HL-60 (cell line): ENCODE results near the gene TFF3.

ENCODE experiments used
- DNase-seq, 2 experiments: peaks; one replicate each; pipeline ENCODE4 v3.0.0-alpha.2; 2010 to 2020; ENCODE audit warnings: low read depth in 1 of 2, low spot score in 1 of 2
- H3K27ac ChIP-seq: fragments of 250-450 bp; sonication (Bioruptor Pico); replicated peaks from 2 replicates; pipeline ENCODE4 v1.5.1; 2020; ENCODE audit warnings: mild to moderate bottlenecking, moderate library complexity
- H3K27me3 ChIP-seq: fragments of 250-450 bp; sonication (Bioruptor Pico); 2 replicates; pipeline ENCODE4 v1.5.1; 2021; ENCODE audit warnings: mild to moderate bottlenecking, moderate library complexity; ENCODE audit not compliant: insufficient read depth, poor library complexity, severe bottlenecking
- H3K4me3 ChIP-seq: replicated peaks from 2 replicates; pipeline ENCODE4 v1.5.1; 2011; ENCODE audit warnings: mild to moderate bottlenecking, control low read depth, low read length; ENCODE audit not compliant: insufficient read depth
- GABPA ChIP-seq: IDR thresholded peaks from 2 replicates; pipeline ENCODE4 v1.6.1; 2012; ENCODE audit warnings: low read depth
- POLR2AphosphoS5 ChIP-seq: IDR thresholded peaks from 2 replicates; pipeline ENCODE4 v1.6.1; 2012; ENCODE audit warnings: low read depth
- SPI1 ChIP-seq: IDR thresholded peaks from 2 replicates; pipeline ENCODE4 v1.6.1; 2012; ENCODE audit warnings: low read depth, mild to moderate bottlenecking, borderline replicate concordance
- TF ChIP-seq, protein P1 (sequence below): IDR thresholded peaks from one replicate; pipeline ENCODE4 v1.5.1; 2011; ENCODE audit warnings: low read length, control low read depth, inconsistent platforms; ENCODE audit not compliant: insufficient read depth
- TF ChIP-seq, protein P2 (sequence below): IDR thresholded peaks from 2 replicates; pipeline ENCODE4 v1.6.1; 2012; ENCODE audit warnings: low read depth; ENCODE audit not compliant: insufficient replicate concordance

TFF3 gene

DNA sequence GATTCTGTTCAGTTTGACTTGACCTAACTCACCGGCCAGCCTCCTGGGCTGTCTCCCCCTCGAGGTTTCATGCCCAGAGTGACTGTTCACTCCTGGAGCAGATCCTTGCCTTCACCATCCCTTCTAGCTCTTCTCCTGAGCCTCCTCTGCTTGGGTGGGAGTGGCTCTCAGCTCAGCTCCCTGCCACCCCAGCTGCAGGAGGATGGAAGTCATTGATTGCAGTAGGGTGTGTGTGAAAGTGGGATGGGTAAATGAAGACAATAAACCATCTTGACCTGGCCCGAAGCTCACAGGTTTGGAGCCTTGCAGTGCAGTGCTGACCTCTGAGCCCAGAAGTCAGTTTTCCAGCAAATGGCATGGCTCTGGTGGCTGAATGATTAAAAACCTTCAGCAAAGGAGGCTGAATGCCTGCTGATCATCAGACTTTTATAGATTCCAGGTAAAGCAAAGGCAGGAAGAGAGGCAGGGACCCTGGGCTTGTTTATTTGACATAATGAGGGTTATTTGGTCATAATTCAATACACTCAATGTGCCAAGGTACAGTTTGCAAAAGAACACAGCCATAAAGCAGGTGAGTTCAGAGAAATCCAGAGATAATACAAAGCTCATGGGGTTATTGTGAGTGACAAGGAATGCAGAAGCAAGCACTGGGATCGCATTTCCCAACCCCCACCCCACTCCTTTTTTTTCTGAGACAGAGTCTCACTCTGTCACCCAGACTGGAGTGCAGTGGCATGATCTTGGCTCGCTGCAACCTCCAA, 17.5 kb upstream of the TFF3 start:
- no peak for TF ChIP-seq GABPA
- TF ChIP-seq, protein P1, sequence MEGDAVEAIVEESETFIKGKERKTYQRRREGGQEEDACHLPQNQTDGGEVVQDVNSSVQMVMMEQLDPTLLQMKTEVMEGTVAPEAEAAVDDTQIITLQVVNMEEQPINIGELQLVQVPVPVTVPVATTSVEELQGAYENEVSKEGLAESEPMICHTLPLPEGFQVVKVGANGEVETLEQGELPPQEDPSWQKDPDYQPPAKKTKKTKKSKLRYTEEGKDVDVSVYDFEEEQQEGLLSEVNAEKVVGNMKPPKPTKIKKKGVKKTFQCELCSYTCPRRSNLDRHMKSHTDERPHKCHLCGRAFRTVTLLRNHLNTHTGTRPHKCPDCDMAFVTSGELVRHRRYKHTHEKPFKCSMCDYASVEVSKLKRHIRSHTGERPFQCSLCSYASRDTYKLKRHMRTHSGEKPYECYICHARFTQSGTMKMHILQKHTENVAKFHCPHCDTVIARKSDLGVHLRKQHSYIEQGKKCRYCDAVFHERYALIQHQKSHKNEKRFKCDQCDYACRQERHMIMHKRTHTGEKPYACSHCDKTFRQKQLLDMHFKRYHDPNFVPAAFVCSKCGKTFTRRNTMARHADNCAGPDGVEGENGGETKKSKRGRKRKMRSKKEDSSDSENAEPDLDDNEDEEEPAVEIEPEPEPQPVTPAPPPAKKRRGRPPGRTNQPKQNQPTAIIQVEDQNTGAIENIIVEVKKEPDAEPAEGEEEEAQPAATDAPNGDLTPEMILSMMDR: no peak
- TF ChIP-seq, protein P2, sequence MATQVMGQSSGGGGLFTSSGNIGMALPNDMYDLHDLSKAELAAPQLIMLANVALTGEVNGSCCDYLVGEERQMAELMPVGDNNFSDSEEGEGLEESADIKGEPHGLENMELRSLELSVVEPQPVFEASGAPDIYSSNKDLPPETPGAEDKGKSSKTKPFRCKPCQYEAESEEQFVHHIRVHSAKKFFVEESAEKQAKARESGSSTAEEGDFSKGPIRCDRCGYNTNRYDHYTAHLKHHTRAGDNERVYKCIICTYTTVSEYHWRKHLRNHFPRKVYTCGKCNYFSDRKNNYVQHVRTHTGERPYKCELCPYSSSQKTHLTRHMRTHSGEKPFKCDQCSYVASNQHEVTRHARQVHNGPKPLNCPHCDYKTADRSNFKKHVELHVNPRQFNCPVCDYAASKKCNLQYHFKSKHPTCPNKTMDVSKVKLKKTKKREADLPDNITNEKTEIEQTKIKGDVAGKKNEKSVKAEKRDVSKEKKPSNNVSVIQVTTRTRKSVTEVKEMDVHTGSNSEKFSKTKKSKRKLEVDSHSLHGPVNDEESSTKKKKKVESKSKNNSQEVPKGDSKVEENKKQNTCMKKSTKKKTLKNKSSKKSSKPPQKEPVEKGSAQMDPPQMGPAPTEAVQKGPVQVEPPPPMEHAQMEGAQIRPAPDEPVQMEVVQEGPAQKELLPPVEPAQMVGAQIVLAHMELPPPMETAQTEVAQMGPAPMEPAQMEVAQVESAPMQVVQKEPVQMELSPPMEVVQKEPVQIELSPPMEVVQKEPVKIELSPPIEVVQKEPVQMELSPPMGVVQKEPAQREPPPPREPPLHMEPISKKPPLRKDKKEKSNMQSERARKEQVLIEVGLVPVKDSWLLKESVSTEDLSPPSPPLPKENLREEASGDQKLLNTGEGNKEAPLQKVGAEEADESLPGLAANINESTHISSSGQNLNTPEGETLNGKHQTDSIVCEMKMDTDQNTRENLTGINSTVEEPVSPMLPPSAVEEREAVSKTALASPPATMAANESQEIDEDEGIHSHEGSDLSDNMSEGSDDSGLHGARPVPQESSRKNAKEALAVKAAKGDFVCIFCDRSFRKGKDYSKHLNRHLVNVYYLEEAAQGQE: no peak
- no peak for TF ChIP-seq SPI1
- TF ChIP-seq POLR2AphosphoS5: no peak
- DNase-seq: no peak
- no peaks in the 10 kb centered on the region for H3K27me3 ChIP-seq
- H3K4me3 ChIP-seq: no peak overlapping the region
- no peak overlapping the region for H3K27ac ChIP-seq

DNA sequence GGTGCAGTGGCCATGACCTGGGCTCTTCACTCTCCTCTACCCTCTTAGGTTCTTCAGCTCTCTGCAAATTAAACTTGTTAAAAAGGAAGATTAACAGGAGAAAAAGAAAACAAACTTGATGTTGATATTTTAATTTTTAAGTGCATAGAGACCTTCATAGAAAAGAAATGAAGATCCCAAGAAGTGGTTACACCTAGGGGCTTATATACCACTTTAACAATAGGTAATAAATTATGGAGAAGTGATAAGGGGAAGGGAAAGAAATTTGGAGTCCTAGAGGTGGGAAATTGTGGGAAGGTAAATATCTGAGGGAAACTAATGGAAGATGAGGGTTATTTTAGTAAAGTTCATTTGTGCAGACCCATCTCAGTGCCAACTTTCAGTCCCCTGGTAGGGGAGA, 16.5 kb upstream of the TFF3 start:
- Histone ChIP-seq H3K27me3 (no peaks in the 10 kb centered on the region), H3K27ac (no peak overlapping the region), H3K4me3 (no peak overlapping the region)
- TF ChIP-seq POLR2AphosphoS5 (no peak), SPI1 (no peak), GABPA (no peak)
- TF ChIP-seq, protein P1: no peak
- TF ChIP-seq, protein P2: no peak
- DNase-seq: no peak

DNA sequence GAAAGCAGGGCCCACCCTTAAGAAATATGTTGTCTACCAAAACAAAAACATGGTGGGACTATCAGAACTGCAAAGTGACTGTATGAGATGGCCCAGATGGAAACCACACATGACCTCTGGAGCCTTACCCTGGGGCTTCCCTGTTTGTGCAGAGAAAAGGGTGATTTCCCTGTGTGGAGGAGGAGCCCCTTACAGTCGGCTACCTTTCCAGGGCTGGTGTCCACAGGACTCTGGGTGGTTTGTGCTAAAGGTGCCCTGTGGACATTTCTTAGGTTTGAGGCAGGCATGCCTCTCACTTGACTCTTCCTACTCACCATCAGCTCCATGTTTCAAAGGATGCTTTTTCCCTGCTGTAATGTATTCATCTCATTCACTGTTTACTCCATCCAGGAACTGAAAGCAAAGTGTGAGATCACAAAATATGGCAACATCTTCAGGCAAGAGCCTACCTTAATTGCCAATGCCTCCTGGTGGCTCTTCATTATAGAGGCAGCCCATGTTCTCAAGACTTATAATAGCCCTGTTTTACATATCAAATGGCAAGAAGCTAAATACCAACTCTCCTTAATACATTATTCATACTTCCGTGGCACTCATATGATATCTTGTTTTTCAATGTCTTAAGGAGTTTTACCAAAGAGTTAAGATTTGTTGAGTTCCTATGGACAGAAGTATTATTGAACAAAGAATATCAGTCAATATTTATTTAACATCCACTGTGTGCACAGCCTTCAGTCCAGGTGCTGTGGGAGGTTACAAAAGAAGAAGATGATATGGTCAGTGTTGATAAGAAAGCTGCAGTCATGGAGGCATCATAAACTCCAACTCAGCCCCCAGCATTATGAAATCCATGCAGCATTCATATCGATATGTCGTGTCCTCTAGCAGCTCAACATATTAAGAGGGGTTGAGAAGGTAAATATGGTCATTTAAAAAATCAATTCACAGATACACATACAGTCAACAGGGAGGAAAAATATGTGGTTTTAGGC, 15.5 kb upstream of the TFF3 start:
- no peak for DNase-seq
- Histone ChIP-seq H3K4me3 (no peak overlapping the region), H3K27ac (no peak overlapping the region), H3K27me3 (no peaks in the 10 kb centered on the region)
- TF ChIP-seq, protein P1: no peak
- TF ChIP-seq POLR2AphosphoS5: no peak
